GM12864 (cell line): Measurements from ENCODE around the gene PPP1R7.

Experiments
- DNase-seq: peaks from one replicate; pipeline ENCODE4 v3.0.0-alpha.2; 2011; ENCODE audit warnings: low read depth
- H3K4me3 ChIP-seq: 2 replicates; pipeline ENCODE4 v1.5.1; 2011; ENCODE audit warnings: mild to moderate bottlenecking, low read depth, low read length, control low read depth
- CTCF ChIP-seq: IDR thresholded peaks from 2 replicates; pipeline ENCODE4 v1.5.1; 2011; ENCODE audit warnings: low read depth, mild to moderate bottlenecking, moderate library complexity, low read length, control low read depth, inconsistent platforms; ENCODE audit errors: missing control alignments

PPP1R7 gene

GRCh38 chr2:241156971-241157441 is 6.7 kb downstream of the PPP1R7 start:
- H3K4me3 ChIP-seq, result no peak overlapping the region
- no peak for DNase-seq
- no peak for TF ChIP-seq CTCF

GRCh38 chr2:241157841-241158545 is 7.7 kb downstream of the PPP1R7 start:
- DNase-seq, result no peak
- H3K4me3 ChIP-seq, result no peak overlapping the region
- no peak for TF ChIP-seq CTCF

- H3K4me3 ChIP-seq, result no peak overlapping the region
- DNase-seq, result no peak
- no peak for TF ChIP-seq CTCF
These were observed 8.3 kb downstream of the PPP1R7 start for GRCh38 chr2:241158546-241158900.

- no peak for DNase-seq
- no peak overlapping the region for H3K4me3 ChIP-seq
- no peak for TF ChIP-seq CTCF
These were observed 8.8 kb downstream of the PPP1R7 start for GRCh38 chr2:241159116-241159515.

GRCh38 chr2:241160318-241160717 is 10.1 kb downstream of the PPP1R7 start:
- DNase-seq, result no peak
- no peak overlapping the region for H3K4me3 ChIP-seq
- TF ChIP-seq CTCF, result no peak

- DNase-seq, result no peak
- no peak overlapping the region for H3K4me3 ChIP-seq
- TF ChIP-seq CTCF, result no peak
These were observed 11.5 kb downstream of the PPP1R7 start for GRCh38 chr2:241161646-241162281.
